Measurements from ENCODE around the gene MRGPRG. TPM values are rescaled to one million over a fixed set of nuclear protein-coding genes. Genes with fewer than 3 reads are reported as not detected.

Gene MRGPRG
- total RNA-seq, 1 experiment from 2014 or later = not detected

DNA sequence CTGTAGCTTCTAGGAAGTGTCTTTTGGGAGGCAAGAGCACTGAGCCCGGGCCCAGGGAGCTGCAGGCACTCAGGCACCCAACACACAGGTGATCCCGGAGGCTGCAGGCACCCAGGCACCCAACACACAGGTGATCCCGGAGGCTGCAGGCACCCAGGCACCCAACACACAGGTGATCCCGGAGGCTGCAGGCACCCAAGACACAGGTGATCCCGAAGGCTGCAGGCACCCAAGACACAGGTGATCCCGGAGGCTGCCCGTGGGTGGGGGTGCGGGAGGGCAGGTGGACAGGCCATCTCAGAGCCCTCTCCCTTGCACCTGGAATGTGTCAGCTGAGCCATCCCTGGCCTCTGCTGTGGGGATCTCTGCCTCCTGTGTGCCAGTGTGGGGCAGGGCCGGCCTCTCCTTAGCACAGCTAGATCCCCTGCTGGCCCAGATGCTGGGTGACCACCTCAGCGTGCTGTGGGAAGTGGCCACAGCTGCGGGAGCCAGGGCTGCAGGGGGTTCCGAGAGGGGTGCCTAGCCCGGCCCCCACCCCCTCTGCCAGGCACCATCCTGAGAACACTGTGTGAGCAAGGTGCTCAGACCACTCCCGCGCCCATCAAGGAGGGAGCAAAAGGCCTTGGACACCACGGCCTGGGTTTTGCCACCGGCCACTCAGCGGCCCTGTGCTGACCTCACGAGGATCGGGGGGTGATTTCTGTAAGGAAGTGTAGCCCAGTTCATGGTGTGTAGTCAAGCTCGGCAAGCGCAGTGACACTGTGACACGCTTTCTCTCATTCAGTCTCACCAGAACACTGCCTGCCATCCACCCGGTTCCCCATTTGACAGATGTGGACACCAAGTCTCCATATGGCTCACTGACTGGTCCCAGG, 14.2 kb downstream of the MRGPRG start:
- POLR2A ChIA-PET = interaction anchor here (0.7 kb wide), 1 partner anchor 65 kb away, joined by 5 read pairs; no protein-coding TSS in a partner anchor
- H3K36me3 Mint-ChIP-seq = no peaks in the 10 kb centered on the region
- H3K4me3 Mint-ChIP-seq = no peak overlapping the region
- no peak for DNase-seq (ENCODE audit: low spot score)
- ATAC-seq = no peak
- H3K9me3 Mint-ChIP-seq = no peaks in the 10 kb centered on the region
- H3K4me1 Mint-ChIP-seq = peaks cover 10% of the 10 kb centered on the region
- no peak for TF ChIP-seq TP53 (CRISPR knock-in tag; IDR thresholded peaks at IDR 0.05)
- TF ChIP-seq KAT7 (CRISPR knock-in tag; IDR thresholded peaks at IDR 0.05; ENCODE audit: borderline replicate concordance) = 0 out of 2 replicates have a peak, but pooled peaks have one; percentile 7
- peaks cover 45% of the 10 kb centered on the region for H3K27me3 Mint-ChIP-seq (ENCODE audit: low read depth)
- H3K27ac Mint-ChIP-seq = no peak overlapping the region
- CTCF ChIA-PET = interaction anchor here (1.1 to 3.2 kb wide), 10 partner anchors 9 to 137 kb away, joined by 3 to 10 read pairs (median 6); no protein-coding TSS in a partner anchor

DNA sequence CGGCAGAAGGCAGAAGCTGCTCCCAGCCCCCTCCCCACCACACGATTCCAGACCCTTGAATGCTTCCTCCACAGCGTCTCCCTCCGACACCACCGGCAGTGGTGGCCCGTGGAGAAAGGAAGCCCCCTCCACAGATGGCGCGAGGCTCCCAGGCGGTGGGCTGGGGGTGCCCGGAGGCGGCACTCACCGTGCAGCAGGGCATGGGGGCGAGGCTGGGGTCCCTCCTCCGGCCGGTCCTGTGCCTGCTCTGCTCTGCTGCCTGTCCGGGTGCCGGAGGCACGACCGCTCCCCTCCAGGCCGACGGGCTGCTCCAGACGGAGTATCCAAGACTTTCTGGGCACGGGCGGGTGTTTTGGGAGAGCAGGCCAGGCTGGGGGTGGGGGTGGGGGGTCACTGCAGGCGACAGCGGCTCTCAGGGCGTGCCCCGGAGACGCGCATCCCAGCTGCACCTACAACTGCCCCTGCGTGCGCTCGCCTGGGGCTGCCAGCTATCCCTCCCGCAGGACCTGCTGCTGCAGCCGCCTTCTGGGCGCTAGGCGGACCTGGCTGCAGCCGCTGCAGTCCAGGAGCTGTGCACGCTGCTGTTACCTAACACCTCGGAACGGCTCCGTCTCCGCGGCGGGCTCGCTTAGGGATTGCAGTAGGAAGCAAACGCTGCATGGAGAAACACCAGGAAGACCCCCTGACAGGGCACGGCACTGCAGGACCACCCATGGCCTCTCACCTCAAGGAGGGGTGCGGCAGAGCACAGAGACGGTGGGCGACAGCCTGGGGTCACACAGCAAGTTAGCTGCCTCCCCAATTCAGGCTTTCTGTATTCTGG, 15.2 kb downstream of the MRGPRG start:
- Mint-ChIP-seq H3K27ac (no peak overlapping the region), H3K27me3 (ENCODE audit: low read depth) (peaks cover 42% of the 10 kb centered on the region), H3K4me1 (peaks cover 10% of the 10 kb centered on the region), H3K9me3 (no peaks in the 10 kb centered on the region), H3K4me3 (peak overlapping the region; percentile 54), H3K36me3 (no peaks in the 10 kb centered on the region)
- ChIA-PET CTCF (interaction anchor here (0.7 to 3.2 kb wide), 12 partner anchors 8 to 138 kb away, joined by 3 to 10 read pairs (median 5); no protein-coding TSS in a partner anchor), POLR2A (interaction anchor here (0.7 kb wide), 1 partner anchor 64 kb away, joined by 5 read pairs; no protein-coding TSS in a partner anchor)
- DNase-seq (ENCODE audit: low spot score) (peak; percentile 57), ATAC-seq (peak; percentile 78)
- no peak for TF ChIP-seq SP1 (CRISPR knock-in tag; conservative IDR thresholded peaks at IDR 0.05)
- no peak for TF ChIP-seq NR1H2 (CRISPR knock-in tag; IDR thresholded peaks at IDR 0.05)
- TF ChIP-seq EMX1 (CRISPR knock-in tag; IDR thresholded peaks at IDR 0.05) = no peak
- no peak for TF ChIP-seq MYBL2 (CRISPR knock-in tag; IDR thresholded peaks at IDR 0.05)
- 0 out of 2 replicates have a peak, but pooled peaks have one; percentile 15 for TF ChIP-seq KAT7 (CRISPR knock-in tag; IDR thresholded peaks at IDR 0.05; ENCODE audit: borderline replicate concordance)
- TF ChIP-seq, protein P1, sequence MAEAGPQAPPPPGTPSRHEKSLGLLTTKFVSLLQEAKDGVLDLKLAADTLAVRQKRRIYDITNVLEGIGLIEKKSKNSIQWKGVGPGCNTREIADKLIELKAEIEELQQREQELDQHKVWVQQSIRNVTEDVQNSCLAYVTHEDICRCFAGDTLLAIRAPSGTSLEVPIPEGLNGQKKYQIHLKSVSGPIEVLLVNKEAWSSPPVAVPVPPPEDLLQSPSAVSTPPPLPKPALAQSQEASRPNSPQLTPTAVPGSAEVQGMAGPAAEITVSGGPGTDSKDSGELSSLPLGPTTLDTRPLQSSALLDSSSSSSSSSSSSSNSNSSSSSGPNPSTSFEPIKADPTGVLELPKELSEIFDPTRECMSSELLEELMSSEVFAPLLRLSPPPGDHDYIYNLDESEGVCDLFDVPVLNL (CRISPR knock-in tag; IDR thresholded peaks at IDR 0.05; ENCODE audit: borderline replicate concordance, low read depth) = no peak
- TF ChIP-seq, protein P2, sequence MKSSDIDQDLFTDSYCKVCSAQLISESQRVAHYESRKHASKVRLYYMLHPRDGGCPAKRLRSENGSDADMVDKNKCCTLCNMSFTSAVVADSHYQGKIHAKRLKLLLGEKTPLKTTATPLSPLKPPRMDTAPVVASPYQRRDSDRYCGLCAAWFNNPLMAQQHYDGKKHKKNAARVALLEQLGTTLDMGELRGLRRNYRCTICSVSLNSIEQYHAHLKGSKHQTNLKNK (CRISPR knock-in tag; IDR thresholded peaks at IDR 0.05) = no peak
- TF ChIP-seq GABPB1 (CRISPR knock-in tag; IDR thresholded peaks at IDR 0.05) = no peak
- no peak for TF ChIP-seq NFE2L1 (CRISPR knock-in tag; IDR thresholded peaks at IDR 0.05)
- TF ChIP-seq TP53 (CRISPR knock-in tag; IDR thresholded peaks at IDR 0.05) = no peak
- TF ChIP-seq, protein P3, sequence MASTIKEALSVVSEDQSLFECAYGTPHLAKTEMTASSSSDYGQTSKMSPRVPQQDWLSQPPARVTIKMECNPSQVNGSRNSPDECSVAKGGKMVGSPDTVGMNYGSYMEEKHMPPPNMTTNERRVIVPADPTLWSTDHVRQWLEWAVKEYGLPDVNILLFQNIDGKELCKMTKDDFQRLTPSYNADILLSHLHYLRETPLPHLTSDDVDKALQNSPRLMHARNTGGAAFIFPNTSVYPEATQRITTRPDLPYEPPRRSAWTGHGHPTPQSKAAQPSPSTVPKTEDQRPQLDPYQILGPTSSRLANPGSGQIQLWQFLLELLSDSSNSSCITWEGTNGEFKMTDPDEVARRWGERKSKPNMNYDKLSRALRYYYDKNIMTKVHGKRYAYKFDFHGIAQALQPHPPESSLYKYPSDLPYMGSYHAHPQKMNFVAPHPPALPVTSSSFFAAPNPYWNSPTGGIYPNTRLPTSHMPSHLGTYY (CRISPR knock-in tag; IDR thresholded peaks at IDR 0.05) = no peak
- TF ChIP-seq RORB (CRISPR knock-in tag; IDR thresholded peaks at IDR 0.05) = no peak
- TF ChIP-seq TEAD1 (CRISPR knock-in tag; IDR thresholded peaks at IDR 0.05) = no peak
- TF ChIP-seq HMGA2 (CRISPR knock-in tag; IDR thresholded peaks at IDR 0.05) = no peak
- no peak for TF ChIP-seq ZNF138 (CRISPR knock-in tag; conservative IDR thresholded peaks at IDR 0.05)
- TF ChIP-seq, protein P4, sequence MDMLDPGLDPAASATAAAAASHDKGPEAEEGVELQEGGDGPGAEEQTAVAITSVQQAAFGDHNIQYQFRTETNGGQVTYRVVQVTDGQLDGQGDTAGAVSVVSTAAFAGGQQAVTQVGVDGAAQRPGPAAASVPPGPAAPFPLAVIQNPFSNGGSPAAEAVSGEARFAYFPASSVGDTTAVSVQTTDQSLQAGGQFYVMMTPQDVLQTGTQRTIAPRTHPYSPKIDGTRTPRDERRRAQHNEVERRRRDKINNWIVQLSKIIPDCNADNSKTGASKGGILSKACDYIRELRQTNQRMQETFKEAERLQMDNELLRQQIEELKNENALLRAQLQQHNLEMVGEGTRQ (CRISPR knock-in tag; IDR thresholded peaks at IDR 0.05) = no peak
- TF ChIP-seq, protein P5, sequence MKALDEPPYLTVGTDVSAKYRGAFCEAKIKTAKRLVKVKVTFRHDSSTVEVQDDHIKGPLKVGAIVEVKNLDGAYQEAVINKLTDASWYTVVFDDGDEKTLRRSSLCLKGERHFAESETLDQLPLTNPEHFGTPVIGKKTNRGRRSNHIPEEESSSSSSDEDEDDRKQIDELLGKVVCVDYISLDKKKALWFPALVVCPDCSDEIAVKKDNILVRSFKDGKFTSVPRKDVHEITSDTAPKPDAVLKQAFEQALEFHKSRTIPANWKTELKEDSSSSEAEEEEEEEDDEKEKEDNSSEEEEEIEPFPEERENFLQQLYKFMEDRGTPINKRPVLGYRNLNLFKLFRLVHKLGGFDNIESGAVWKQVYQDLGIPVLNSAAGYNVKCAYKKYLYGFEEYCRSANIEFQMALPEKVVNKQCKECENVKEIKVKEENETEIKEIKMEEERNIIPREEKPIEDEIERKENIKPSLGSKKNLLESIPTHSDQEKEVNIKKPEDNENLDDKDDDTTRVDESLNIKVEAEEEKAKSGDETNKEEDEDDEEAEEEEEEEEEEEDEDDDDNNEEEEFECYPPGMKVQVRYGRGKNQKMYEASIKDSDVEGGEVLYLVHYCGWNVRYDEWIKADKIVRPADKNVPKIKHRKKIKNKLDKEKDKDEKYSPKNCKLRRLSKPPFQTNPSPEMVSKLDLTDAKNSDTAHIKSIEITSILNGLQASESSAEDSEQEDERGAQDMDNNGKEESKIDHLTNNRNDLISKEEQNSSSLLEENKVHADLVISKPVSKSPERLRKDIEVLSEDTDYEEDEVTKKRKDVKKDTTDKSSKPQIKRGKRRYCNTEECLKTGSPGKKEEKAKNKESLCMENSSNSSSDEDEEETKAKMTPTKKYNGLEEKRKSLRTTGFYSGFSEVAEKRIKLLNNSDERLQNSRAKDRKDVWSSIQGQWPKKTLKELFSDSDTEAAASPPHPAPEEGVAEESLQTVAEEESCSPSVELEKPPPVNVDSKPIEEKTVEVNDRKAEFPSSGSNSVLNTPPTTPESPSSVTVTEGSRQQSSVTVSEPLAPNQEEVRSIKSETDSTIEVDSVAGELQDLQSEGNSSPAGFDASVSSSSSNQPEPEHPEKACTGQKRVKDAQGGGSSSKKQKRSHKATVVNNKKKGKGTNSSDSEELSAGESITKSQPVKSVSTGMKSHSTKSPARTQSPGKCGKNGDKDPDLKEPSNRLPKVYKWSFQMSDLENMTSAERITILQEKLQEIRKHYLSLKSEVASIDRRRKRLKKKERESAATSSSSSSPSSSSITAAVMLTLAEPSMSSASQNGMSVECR (CRISPR knock-in tag; IDR thresholded peaks at IDR 0.05; ENCODE audit: borderline replicate concordance) = no peak
- TF ChIP-seq ATF1 (CRISPR knock-in tag; IDR thresholded peaks at IDR 0.05) = no peak
- no peak; the same call in 1 of the 2 replicates for TF ChIP-seq RELA (CRISPR knock-in tag; IDR thresholded peaks at IDR 0.05; ENCODE audit: borderline replicate concordance)
- TF ChIP-seq GTF2I (CRISPR knock-in tag; conservative IDR thresholded peaks at IDR 0.05) = peak; percentile 84
- no peak for TF ChIP-seq SOX15 (CRISPR knock-in tag; IDR thresholded peaks at IDR 0.05)
- TF ChIP-seq, protein P6, sequence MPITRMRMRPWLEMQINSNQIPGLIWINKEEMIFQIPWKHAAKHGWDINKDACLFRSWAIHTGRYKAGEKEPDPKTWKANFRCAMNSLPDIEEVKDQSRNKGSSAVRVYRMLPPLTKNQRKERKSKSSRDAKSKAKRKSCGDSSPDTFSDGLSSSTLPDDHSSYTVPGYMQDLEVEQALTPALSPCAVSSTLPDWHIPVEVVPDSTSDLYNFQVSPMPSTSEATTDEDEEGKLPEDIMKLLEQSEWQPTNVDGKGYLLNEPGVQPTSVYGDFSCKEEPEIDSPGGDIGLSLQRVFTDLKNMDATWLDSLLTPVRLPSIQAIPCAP (CRISPR knock-in tag; IDR thresholded peaks at IDR 0.05) = no peak
- TF ChIP-seq, protein P7, sequence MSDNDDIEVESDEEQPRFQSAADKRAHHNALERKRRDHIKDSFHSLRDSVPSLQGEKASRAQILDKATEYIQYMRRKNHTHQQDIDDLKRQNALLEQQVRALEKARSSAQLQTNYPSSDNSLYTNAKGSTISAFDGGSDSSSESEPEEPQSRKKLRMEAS (CRISPR knock-in tag; IDR thresholded peaks at IDR 0.05) = peak; percentile 36; the same call in 1 of the 2 replicates
